ENCODE results near the gene PC. TPM values are rescaled to one million over a fixed set of nuclear protein-coding genes. Genes with fewer than 3 reads are reported as not detected.
A peak's percentile ranks its signal among the peaks of the same experiment; 100 is the strongest.

Gene PC
- total and polyA plus RNA-seq, 9 of the 15 experiments (the other 6 are each of a cell fraction or from before 2014, with no cell fraction given), result 0.94 to 38.0 (median 8.7) TPM

DNA sequence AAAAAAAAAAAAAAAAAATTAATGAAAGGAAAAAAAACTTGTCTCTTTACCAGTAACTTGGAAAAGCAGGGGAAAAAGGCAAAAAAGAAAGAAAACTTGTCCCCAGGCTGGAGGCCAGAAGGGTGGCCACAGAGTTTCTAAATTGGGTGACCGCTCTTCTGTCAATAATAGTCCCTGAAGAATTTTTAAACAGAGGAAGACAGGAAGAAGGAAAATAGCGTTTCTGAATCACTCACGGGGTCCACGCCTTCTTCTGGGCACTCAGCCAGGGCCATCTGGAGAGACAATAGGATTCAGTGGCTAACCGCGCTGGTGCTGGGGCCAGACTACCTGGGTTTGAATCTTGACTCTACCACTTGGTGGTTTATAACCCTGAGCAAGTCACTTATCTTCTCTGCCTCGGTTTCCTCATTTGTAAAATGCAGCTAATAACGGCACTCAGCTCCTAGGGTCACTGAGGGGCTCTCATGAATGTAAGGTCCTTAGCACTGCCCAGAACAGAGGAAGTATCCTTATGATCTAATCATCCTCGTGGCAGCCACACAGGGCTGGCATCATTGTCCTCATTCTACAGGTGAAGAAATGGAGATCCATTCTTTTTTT is 23.9 kb upstream of the PC start (continued):
- TF ChIP-seq, protein P1, sequence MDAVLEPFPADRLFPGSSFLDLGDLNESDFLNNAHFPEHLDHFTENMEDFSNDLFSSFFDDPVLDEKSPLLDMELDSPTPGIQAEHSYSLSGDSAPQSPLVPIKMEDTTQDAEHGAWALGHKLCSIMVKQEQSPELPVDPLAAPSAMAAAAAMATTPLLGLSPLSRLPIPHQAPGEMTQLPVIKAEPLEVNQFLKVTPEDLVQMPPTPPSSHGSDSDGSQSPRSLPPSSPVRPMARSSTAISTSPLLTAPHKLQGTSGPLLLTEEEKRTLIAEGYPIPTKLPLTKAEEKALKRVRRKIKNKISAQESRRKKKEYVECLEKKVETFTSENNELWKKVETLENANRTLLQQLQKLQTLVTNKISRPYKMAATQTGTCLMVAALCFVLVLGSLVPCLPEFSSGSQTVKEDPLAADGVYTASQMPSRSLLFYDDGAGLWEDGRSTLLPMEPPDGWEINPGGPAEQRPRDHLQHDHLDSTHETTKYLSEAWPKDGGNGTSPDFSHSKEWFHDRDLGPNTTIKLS (IDR thresholded peaks at IDR 0.05; ENCODE audit: borderline replicate concordance, low read depth), result no peak
- TF ChIP-seq RAD51 (IDR thresholded peaks at IDR 0.05; ENCODE audit: borderline replicate concordance, low read depth), result no peak
- no peak for TF ChIP-seq RFX7 (CRISPR knock-in tag; IDR thresholded peaks at IDR 0.05)
- TF ChIP-seq ARNT (IDR thresholded peaks at IDR 0.05), result 0 out of 4 replicates have a peak, but pooled peaks of 1 of the 2 experiments have one; percentile 6
- no peak for TF ChIP-seq BDP1 (IDR thresholded peaks at IDR 0.05; ENCODE audit: insufficient read depth, insufficient read length)
- TF ChIP-seq, protein P2, sequence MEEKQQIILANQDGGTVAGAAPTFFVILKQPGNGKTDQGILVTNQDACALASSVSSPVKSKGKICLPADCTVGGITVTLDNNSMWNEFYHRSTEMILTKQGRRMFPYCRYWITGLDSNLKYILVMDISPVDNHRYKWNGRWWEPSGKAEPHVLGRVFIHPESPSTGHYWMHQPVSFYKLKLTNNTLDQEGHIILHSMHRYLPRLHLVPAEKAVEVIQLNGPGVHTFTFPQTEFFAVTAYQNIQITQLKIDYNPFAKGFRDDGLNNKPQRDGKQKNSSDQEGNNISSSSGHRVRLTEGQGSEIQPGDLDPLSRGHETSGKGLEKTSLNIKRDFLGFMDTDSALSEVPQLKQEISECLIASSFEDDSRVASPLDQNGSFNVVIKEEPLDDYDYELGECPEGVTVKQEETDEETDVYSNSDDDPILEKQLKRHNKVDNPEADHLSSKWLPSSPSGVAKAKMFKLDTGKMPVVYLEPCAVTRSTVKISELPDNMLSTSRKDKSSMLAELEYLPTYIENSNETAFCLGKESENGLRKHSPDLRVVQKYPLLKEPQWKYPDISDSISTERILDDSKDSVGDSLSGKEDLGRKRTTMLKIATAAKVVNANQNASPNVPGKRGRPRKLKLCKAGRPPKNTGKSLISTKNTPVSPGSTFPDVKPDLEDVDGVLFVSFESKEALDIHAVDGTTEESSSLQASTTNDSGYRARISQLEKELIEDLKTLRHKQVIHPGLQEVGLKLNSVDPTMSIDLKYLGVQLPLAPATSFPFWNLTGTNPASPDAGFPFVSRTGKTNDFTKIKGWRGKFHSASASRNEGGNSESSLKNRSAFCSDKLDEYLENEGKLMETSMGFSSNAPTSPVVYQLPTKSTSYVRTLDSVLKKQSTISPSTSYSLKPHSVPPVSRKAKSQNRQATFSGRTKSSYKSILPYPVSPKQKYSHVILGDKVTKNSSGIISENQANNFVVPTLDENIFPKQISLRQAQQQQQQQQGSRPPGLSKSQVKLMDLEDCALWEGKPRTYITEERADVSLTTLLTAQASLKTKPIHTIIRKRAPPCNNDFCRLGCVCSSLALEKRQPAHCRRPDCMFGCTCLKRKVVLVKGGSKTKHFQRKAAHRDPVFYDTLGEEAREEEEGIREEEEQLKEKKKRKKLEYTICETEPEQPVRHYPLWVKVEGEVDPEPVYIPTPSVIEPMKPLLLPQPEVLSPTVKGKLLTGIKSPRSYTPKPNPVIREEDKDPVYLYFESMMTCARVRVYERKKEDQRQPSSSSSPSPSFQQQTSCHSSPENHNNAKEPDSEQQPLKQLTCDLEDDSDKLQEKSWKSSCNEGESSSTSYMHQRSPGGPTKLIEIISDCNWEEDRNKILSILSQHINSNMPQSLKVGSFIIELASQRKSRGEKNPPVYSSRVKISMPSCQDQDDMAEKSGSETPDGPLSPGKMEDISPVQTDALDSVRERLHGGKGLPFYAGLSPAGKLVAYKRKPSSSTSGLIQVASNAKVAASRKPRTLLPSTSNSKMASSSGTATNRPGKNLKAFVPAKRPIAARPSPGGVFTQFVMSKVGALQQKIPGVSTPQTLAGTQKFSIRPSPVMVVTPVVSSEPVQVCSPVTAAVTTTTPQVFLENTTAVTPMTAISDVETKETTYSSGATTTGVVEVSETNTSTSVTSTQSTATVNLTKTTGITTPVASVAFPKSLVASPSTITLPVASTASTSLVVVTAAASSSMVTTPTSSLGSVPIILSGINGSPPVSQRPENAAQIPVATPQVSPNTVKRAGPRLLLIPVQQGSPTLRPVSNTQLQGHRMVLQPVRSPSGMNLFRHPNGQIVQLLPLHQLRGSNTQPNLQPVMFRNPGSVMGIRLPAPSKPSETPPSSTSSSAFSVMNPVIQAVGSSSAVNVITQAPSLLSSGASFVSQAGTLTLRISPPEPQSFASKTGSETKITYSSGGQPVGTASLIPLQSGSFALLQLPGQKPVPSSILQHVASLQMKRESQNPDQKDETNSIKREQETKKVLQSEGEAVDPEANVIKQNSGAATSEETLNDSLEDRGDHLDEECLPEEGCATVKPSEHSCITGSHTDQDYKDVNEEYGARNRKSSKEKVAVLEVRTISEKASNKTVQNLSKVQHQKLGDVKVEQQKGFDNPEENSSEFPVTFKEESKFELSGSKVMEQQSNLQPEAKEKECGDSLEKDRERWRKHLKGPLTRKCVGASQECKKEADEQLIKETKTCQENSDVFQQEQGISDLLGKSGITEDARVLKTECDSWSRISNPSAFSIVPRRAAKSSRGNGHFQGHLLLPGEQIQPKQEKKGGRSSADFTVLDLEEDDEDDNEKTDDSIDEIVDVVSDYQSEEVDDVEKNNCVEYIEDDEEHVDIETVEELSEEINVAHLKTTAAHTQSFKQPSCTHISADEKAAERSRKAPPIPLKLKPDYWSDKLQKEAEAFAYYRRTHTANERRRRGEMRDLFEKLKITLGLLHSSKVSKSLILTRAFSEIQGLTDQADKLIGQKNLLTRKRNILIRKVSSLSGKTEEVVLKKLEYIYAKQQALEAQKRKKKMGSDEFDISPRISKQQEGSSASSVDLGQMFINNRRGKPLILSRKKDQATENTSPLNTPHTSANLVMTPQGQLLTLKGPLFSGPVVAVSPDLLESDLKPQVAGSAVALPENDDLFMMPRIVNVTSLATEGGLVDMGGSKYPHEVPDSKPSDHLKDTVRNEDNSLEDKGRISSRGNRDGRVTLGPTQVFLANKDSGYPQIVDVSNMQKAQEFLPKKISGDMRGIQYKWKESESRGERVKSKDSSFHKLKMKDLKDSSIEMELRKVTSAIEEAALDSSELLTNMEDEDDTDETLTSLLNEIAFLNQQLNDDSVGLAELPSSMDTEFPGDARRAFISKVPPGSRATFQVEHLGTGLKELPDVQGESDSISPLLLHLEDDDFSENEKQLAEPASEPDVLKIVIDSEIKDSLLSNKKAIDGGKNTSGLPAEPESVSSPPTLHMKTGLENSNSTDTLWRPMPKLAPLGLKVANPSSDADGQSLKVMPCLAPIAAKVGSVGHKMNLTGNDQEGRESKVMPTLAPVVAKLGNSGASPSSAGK (IDR thresholded peaks at IDR 0.05), result no peak
- no peak for TF ChIP-seq ZNF444 (CRISPR knock-in tag; IDR thresholded peaks at IDR 0.05)
- TF ChIP-seq MCM2 (IDR thresholded peaks at IDR 0.05; ENCODE audit: low read depth), result no peak
- TF ChIP-seq HMG20A (CRISPR knock-in tag; conservative IDR thresholded peaks at IDR 0.05), result no peak
- no peak for TF ChIP-seq IFI16 (CRISPR knock-in tag; IDR thresholded peaks at IDR 0.05)
- TF ChIP-seq PRMT5 (CRISPR knock-in tag; IDR thresholded peaks at IDR 0.05), result no peak
- peak; percentile 75; the same call in 1 of the 2 replicates for TF ChIP-seq KLF1 (tag; IDR thresholded peaks at IDR 0.05)
- peak; percentile 18; the same call in 1 of the 2 replicates for TF ChIP-seq CREM (IDR thresholded peaks at IDR 0.05; ENCODE audit: low read depth)
- no peak for TF ChIP-seq ZNF263 (CRISPR knock-in tag; IDR thresholded peaks at IDR 0.05; ENCODE audit: borderline replicate concordance)
- no peak for TF ChIP-seq ARID2 (IDR thresholded peaks at IDR 0.05)
- no peak for TF ChIP-seq PCBP2 (IDR thresholded peaks at IDR 0.05; ENCODE audit: low read depth, low read length, poor library complexity, severe bottlenecking)
- no peak for TF ChIP-seq MAFF (IDR thresholded peaks at IDR 0.05; ENCODE audit: low read length)
- no peak for TF ChIP-seq NCOR1 (IDR thresholded peaks at IDR 0.05)
